Kidney epithelial cell (primary cell): ENCODE results near the gene LIM2. TPM values are rescaled to one million over a fixed set of nuclear protein-coding genes. Genes with fewer than 3 reads are reported as not detected.

Experiments
- DNase-seq: peaks from one replicate; pipeline ENCODE4 v3.0.0-alpha.2; 2010; ENCODE audit warnings: low read depth
- H3K27me3 ChIP-seq: 2 replicates; pipeline ENCODE4 v1.6.0; 2011; ENCODE audit warnings: low read length; ENCODE audit not compliant: control insufficient read depth, insufficient read depth
- H3K36me3 ChIP-seq: 2 replicates; pipeline ENCODE4 v1.5.1; 2011; ENCODE audit warnings: low read length; ENCODE audit not compliant: control insufficient read depth, insufficient read depth
- H3K4me3 ChIP-seq: 2 replicates; pipeline ENCODE4 v1.5.1; 2011; ENCODE audit warnings: low read depth, mild to moderate bottlenecking, control low read depth, low read length
- total RNA-seq: library from RNA; depleted of rRNA; stranded (reverse); fragments of >200 nt; gene quantifications from 2 replicates; pipeline ENCODE4 v1.2.3, GENCODE V29; 2015
- TF ChIP-seq, protein P1 (sequence below): IDR thresholded peaks from 2 replicates; pipeline ENCODE4 v1.5.1; 2011; ENCODE audit warnings: mild to moderate bottlenecking, moderate library complexity, low read length, control low read depth, inconsistent platforms; ENCODE audit not compliant: insufficient read depth, poor library complexity, severe bottlenecking

LIM2 gene
- total RNA-seq, 1 donor from 2014 or later, result not detected

GRCh38 chr19:51389143-51389542 is 1.4 kb upstream of the LIM2 start:
- Histone ChIP-seq H3K36me3 (no peaks in the 10 kb centered on the region), H3K4me3 (no peak overlapping the region), H3K27me3 (no peaks in the 10 kb centered on the region)
- DNase-seq, result no peak
- TF ChIP-seq, protein P1, sequence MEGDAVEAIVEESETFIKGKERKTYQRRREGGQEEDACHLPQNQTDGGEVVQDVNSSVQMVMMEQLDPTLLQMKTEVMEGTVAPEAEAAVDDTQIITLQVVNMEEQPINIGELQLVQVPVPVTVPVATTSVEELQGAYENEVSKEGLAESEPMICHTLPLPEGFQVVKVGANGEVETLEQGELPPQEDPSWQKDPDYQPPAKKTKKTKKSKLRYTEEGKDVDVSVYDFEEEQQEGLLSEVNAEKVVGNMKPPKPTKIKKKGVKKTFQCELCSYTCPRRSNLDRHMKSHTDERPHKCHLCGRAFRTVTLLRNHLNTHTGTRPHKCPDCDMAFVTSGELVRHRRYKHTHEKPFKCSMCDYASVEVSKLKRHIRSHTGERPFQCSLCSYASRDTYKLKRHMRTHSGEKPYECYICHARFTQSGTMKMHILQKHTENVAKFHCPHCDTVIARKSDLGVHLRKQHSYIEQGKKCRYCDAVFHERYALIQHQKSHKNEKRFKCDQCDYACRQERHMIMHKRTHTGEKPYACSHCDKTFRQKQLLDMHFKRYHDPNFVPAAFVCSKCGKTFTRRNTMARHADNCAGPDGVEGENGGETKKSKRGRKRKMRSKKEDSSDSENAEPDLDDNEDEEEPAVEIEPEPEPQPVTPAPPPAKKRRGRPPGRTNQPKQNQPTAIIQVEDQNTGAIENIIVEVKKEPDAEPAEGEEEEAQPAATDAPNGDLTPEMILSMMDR, result no peak

GRCh38 chr19:51386882-51387520 is 773 bp downstream of the LIM2 start:
- TF ChIP-seq, protein P1, result no peak
- no peak overlapping the region for H3K4me3 ChIP-seq
- no peaks in the 10 kb centered on the region for H3K27me3 ChIP-seq
- DNase-seq, result no peak
- no peaks in the 10 kb centered on the region for H3K36me3 ChIP-seq

DNA sequence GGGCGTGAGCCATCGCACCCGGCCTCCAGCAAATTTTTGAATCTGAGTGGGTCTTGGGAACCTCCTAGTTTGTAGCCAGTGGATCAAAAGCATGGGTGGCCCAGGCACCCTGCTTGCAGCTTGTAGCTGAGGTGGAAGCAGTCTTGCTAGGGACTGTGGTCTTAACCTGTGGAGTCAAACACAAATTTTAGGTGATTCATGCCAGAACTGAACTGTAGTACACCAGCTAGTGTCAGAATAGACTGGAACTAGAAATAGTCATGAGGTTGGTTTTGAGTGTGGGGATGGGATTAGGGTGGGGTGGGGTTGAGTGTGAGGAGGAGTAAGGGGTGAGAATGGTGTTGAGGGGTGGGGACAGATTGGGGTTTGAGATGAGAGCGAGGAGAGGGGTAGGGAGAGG is 5.8 kb downstream of the LIM2 start:
- Histone ChIP-seq H3K27me3 (no peaks in the 10 kb centered on the region), H3K4me3 (no peak overlapping the region), H3K36me3 (no peaks in the 10 kb centered on the region)
- DNase-seq, result no peak
- TF ChIP-seq, protein P1, result no peak

DNA sequence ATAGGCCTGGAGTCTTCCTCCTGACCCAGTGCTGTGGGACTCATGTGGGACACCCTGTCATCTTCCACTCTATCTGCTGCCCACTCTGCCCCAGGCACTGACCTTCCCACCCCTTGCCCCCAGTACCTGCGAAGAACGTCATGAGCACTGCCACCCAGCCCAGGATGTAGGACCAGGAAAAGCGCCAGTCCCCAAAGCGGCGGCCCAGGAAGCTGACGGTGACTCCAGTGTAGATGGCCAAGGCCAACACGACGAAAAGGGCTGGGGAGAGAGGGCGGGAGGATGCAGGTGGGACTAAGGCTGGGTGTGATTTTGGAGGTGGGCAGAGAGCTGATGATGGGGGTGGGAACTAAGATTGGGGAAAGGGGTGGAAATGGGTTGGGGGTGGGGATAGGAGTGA is 7.4 kb downstream of the LIM2 start:
- no peaks in the 10 kb centered on the region for H3K36me3 ChIP-seq
- no peak overlapping the region for H3K4me3 ChIP-seq
- no peak for DNase-seq
- TF ChIP-seq, protein P1, result no peak
- H3K27me3 ChIP-seq, result no peaks in the 10 kb centered on the region

GRCh38 chr19:51377422-51377821 is 10.4 kb downstream of the LIM2 start:
- H3K36me3 ChIP-seq, result no peaks in the 10 kb centered on the region
- DNase-seq, result no peak
- H3K27me3 ChIP-seq, result no peaks in the 10 kb centered on the region
- no peak overlapping the region for H3K4me3 ChIP-seq
- TF ChIP-seq, protein P1, result no peak
